Naive thymus-derived CD8-positive, alpha-beta T cell (primary cell): ENCODE measurements around the gene RHBDF1. TPM values are rescaled to one million over a fixed set of nuclear protein-coding genes. Genes with fewer than 3 reads are reported as not detected.
A peak's percentile ranks its signal among the peaks of the same experiment; 100 is the strongest.

ENCODE experiments used
- ATAC-seq, 2 donors: fragments of 150-1000 bp; cut with Tn5 transposase in 1 of 2; sonication (Bioruptor Pico), chemical (Tn5 transposase) in 1 of 2; 1 replicate in 1 of 2; 2 replicates in 1 of 2; pipeline ENCODE4 v1.10.0; 2021; ENCODE audit warnings: mild to moderate bottlenecking in 2 of 2, moderate library complexity in 2 of 2
- POLR2A ChIA-PET: fragments of 350-600 bp; sonication (Branson Sonifier 250); formaldehyde crosslinking; loops from one replicate; lab custom pipeline; 2021; ENCODE audit warnings: antibody characterized with exemption; lab: Charles Lee
- DNase-seq, 10 donors: peaks; one replicate each; pipeline versions ENCODE4 v3.0.0 to v3.0.0-alpha.2; 2020 to 2022
- H3K27ac Mint-ChIP-seq, 10 donors: one replicate each; pipeline ENCODE4 v1.8.0; 2020 to 2022; ENCODE audit warnings: mild to moderate bottlenecking in 10 of 10, mixed read lengths in 10 of 10, moderate library complexity in 4 of 10, inconsistent platforms in 1 of 10
- H3K27me3 Mint-ChIP-seq, 5 donors: one replicate each; pipeline ENCODE4 v1.8.0; 2021 to 2022; ENCODE audit warnings: mixed read lengths in 5 of 5
- H3K36me3 Mint-ChIP-seq, 3 donors: one replicate each; pipeline ENCODE4 v1.8.0; 2020 to 2022; ENCODE audit warnings: mixed read lengths in 3 of 3, mild to moderate bottlenecking in 2 of 3, inconsistent platforms in 1 of 3
- H3K4me1 Mint-ChIP-seq, 4 donors: one replicate each; pipeline ENCODE4 v1.8.0; 2021 to 2022; ENCODE audit warnings: mixed read lengths in 4 of 4
- H3K4me3 Mint-ChIP-seq, 10 donors: one replicate each; pipeline ENCODE4 v1.8.0; 2020 to 2022; ENCODE audit warnings: mild to moderate bottlenecking in 10 of 10, mixed read lengths in 10 of 10, moderate library complexity in 6 of 10, inconsistent platforms in 1 of 10
- H3K9me3 Mint-ChIP-seq, 9 donors: one replicate each; pipeline ENCODE4 v1.8.0; 2020 to 2022; ENCODE audit warnings: mixed read lengths in 9 of 9, mild to moderate bottlenecking in 3 of 9, inconsistent platforms in 1 of 9, moderate library complexity in 1 of 9
- polyA plus RNA-seq, 3 donors: library from polyadenylated mRNA; unstranded; fragments of 300-500 nt; fragmentation: Illumina TruSeq; gene quantifications; one replicate each; pipeline ENCODE4 v1.2.3, GENCODE V29; 2021
- total RNA-seq, 8 experiments: library from RNA in 2 of 8; stranded (reverse) in 2 of 8; gene quantifications; one replicate each; pipeline ENCODE4 v1.2.3 and lab custom pipeline; 2021 to 2026

RHBDF1 gene
- total and polyA plus RNA-seq, 5 experiments from 2014 or later, result 0.50 TPM; not detected in 4

GRCh38 chr16:78444-79150 lies 6.2 kb upstream of the RHBDF1 start:
- peak overlapping the region; percentile 82 to 92 (median 88) for H3K4me3 Mint-ChIP-seq
- H3K9me3 Mint-ChIP-seq, result no peaks in the 10 kb centered on the region
- ATAC-seq (peak in 1 of 2 donors; percentile 25), DNase-seq (no peak)
- H3K36me3 Mint-ChIP-seq, result peaks cover 0 to 6% (median 0%) of the 10 kb centered on the region in 3 donors
- peak overlapping the region in 9 of 10 donors; percentile 37 to 92 (median 82) for H3K27ac Mint-ChIP-seq
- H3K27me3 Mint-ChIP-seq, result peaks cover 4 to 10% (median 8%) of the 10 kb centered on the region in 5 donors
- POLR2A ChIA-PET, result interaction anchor here (0.6 to 1.6 kb wide), 2 partner anchors 25 to 261 kb away, joined by 3 to 7 read pairs; partner anchors contain the start of genes POLR3K and SNRNP25
- H3K4me1 Mint-ChIP-seq, result peaks cover 22 to 43% (median 38%) of the 10 kb centered on the region in 4 donors

- Mint-ChIP-seq H3K4me3 (peak within 1 kb of the TSS; percentile 82 to 92 (median 88)), H3K4me1 (peaks cover 19 to 40% (median 34%) of the 10 kb centered on the region in 4 donors), H3K9me3 (no peaks in the 10 kb centered on the region), H3K36me3 (peaks cover 0 to 7% (median 0%) of the 10 kb centered on the region in 3 donors), H3K27me3 (peaks cover 7 to 17% (median 13%) of the 10 kb centered on the region in 5 donors), H3K27ac (peak within 1 kb of the TSS; percentile 37 to 92 (median 81))
- DNase-seq (peak; percentile 66 to 88 (median 78)), ATAC-seq (peak; percentile 83 to 84)
- POLR2A ChIA-PET, result interaction anchor here (0.6 to 1.6 kb wide), 3 partner anchors 10 to 261 kb away, joined by 3 to 7 read pairs (median 4); partner anchors contain the start of genes POLR3K and SNRNP25
These were observed 5.5 kb upstream of the RHBDF1 start, which contains the start of gene MPG for GRCh38 chr16:77807-78443. MPG (plus strand) TSS chr16:78225; CDS start chr16:78310, 85 bp downstream.

- H3K36me3 Mint-ChIP-seq, result peaks cover 0 to 7% (median 0%) of the 10 kb centered on the region in 3 donors
- peak in 5 of 10 donors; percentile 15 to 30 (median 24) for DNase-seq
- no peaks in the 10 kb centered on the region for H3K9me3 Mint-ChIP-seq
- peak overlapping the region; percentile 65 to 87 (median 77) for H3K4me3 Mint-ChIP-seq
- POLR2A ChIA-PET, result interaction anchor here (0.6 to 1.6 kb wide), 4 partner anchors 10 to 24 kb away, joined by 3 to 7 read pairs (median 4); partner anchors contain the start of genes POLR3K and SNRNP25
- H3K4me1 Mint-ChIP-seq, result peaks cover 19 to 37% (median 30%) of the 10 kb centered on the region in 4 donors
- ATAC-seq, result peak; percentile 31 to 42
- H3K27me3 Mint-ChIP-seq, result peaks cover 9 to 22% (median 15%) of the 10 kb centered on the region in 5 donors
- peak overlapping the region in 2 of 10 donors; percentile 36 to 79 for H3K27ac Mint-ChIP-seq
These were observed 4.9 kb upstream of the RHBDF1 start for GRCh38 chr16:77273-77806.

GRCh38 chr16:76535-77272 lies 4.3 kb upstream of the RHBDF1 start:
- peaks cover 0 to 7% (median 0%) of the 10 kb centered on the region in 3 donors for H3K36me3 Mint-ChIP-seq
- POLR2A ChIA-PET, result interaction anchor here (0.6 to 1.6 kb wide), 4 partner anchors 11 to 23 kb away, joined by 3 to 7 read pairs (median 4); partner anchors contain the start of genes POLR3K and SNRNP25
- no peaks in the 10 kb centered on the region for H3K9me3 Mint-ChIP-seq
- DNase-seq (no peak), ATAC-seq (no peak)
- peaks cover 9 to 22% (median 15%) of the 10 kb centered on the region in 5 donors for H3K27me3 Mint-ChIP-seq
- H3K27ac Mint-ChIP-seq, result peak overlapping the region in 6 of 10 donors; percentile 17 to 80 (median 76)
- peaks cover 19 to 37% (median 30%) of the 10 kb centered on the region in 4 donors for H3K4me1 Mint-ChIP-seq
- H3K4me3 Mint-ChIP-seq, result peak overlapping the region; percentile 65 to 87 (median 77)

GRCh38 chr16:75580-76501 lies 3.4 kb upstream of the RHBDF1 start:
- DNase-seq, result no peak
- POLR2A ChIA-PET, result interaction anchor here (0.6 to 1.3 kb wide), 2 partner anchors 8 to 193 kb away, joined by 3 read pairs; no protein-coding TSS in a partner anchor

GRCh38 chr16:74747-75334 lies 2.4 kb upstream of the RHBDF1 start:
- Mint-ChIP-seq H3K4me3 (peak overlapping the region in 2 of 10 donors; percentile 25 to 35), H3K36me3 (peaks cover 0 to 6% (median 0%) of the 10 kb centered on the region in 3 donors), H3K27me3 (peaks cover 14 to 34% (median 18%) of the 10 kb centered on the region in 5 donors), H3K27ac (no peak overlapping the region), H3K4me1 (peaks cover 16 to 34% (median 30%) of the 10 kb centered on the region in 4 donors), H3K9me3 (no peaks in the 10 kb centered on the region)
- no peak for DNase-seq
- no peak for ATAC-seq
- POLR2A ChIA-PET, result interaction anchor here (0.6 to 1.3 kb wide), 2 partner anchors 9 to 194 kb away, joined by 3 read pairs; no protein-coding TSS in a partner anchor

More at GRCh38 chr16:75580-76501, 3.4 kb upstream of the RHBDF1 start:
- no peaks in the 10 kb centered on the region for H3K9me3 Mint-ChIP-seq
- peak overlapping the region in 4 of 10 donors; percentile 17 to 57 (median 28) for H3K27ac Mint-ChIP-seq
- H3K36me3 Mint-ChIP-seq, result peaks cover 0 to 7% (median 0%) of the 10 kb centered on the region in 3 donors
- H3K4me1 Mint-ChIP-seq, result peaks cover 16 to 34% (median 32%) of the 10 kb centered on the region in 4 donors
- H3K4me3 Mint-ChIP-seq, result peak overlapping the region in 8 of 10 donors; percentile 47 to 82 (median 76)
- ATAC-seq, result no peak
- peaks cover 11 to 25% (median 15%) of the 10 kb centered on the region in 5 donors for H3K27me3 Mint-ChIP-seq

- Mint-ChIP-seq H3K27me3 (peaks cover 14 to 37% (median 22%) of the 10 kb centered on the region in 5 donors), H3K27ac (no peak overlapping the region), H3K9me3 (no peaks in the 10 kb centered on the region), H3K4me1 (peaks cover 16 to 28% (median 24%) of the 10 kb centered on the region in 4 donors), H3K4me3 (no peak overlapping the region), H3K36me3 (peaks cover 0 to 3% (median 0%) of the 10 kb centered on the region in 3 donors)
- DNase-seq, result no peak
- POLR2A ChIA-PET, result interaction anchor here (1.3 kb wide), 1 partner anchor 10 kb away, joined by 3 read pairs; no protein-coding TSS in a partner anchor
- ATAC-seq, result no peak
These were observed 1.8 kb upstream of the RHBDF1 start for GRCh38 chr16:74051-74746.

GRCh38 chr16:71540-72401 lies 660 bp downstream of the RHBDF1 start:
- POLR2A ChIA-PET, result interaction anchor here (0.6 kb wide), 1 partner anchor 12 kb away, joined by 3 read pairs; no protein-coding TSS in a partner anchor

GRCh38 chr16:71210-71539 lies 1.3 kb downstream of the RHBDF1 start:
- no peak for ATAC-seq
- H3K4me3 Mint-ChIP-seq, result peak overlapping the region in 1 of 10 donors; percentile 48
- DNase-seq, result no peak
- H3K9me3 Mint-ChIP-seq, result no peaks in the 10 kb centered on the region
- H3K27me3 Mint-ChIP-seq, result peaks cover 17 to 41% (median 22%) of the 10 kb centered on the region in 5 donors
- POLR2A ChIA-PET, result no interaction called here
- peaks cover 3 to 10% (median 8%) of the 10 kb centered on the region in 4 donors for H3K4me1 Mint-ChIP-seq
- no peak overlapping the region for H3K27ac Mint-ChIP-seq
- peaks cover 0 to 3% (median 0%) of the 10 kb centered on the region in 3 donors for H3K36me3 Mint-ChIP-seq

More at GRCh38 chr16:71540-72401, 660 bp downstream of the RHBDF1 start:
- ATAC-seq (no peak), DNase-seq (no peak)
- no peak overlapping the region for H3K27ac Mint-ChIP-seq
- H3K4me1 Mint-ChIP-seq, result peaks cover 8 to 16% (median 13%) of the 10 kb centered on the region in 4 donors
- H3K9me3 Mint-ChIP-seq, result no peaks in the 10 kb centered on the region
- peak overlapping the region in 3 of 10 donors; percentile 26 to 48 (median 29) for H3K4me3 Mint-ChIP-seq
- peaks cover 17 to 41% (median 22%) of the 10 kb centered on the region in 5 donors for H3K27me3 Mint-ChIP-seq
- peaks cover 0 to 3% (median 0%) of the 10 kb centered on the region in 3 donors for H3K36me3 Mint-ChIP-seq
